HEK293T (cell line): Measurements from ENCODE around the gene RAD51C.

Experiments
- CTCF ChIA-PET: fragments of 350-600 bp; formaldehyde crosslinking; extraction: SDS; loops from one replicate; lab custom pipeline; 2021; ENCODE audit warnings: antibody characterized with exemption, inconsistent platforms; lab: Yijun Ruan, JAX
- POLR2A ChIA-PET: fragments of 350-600 bp; formaldehyde crosslinking; extraction: SDS; loops from one replicate; lab custom pipeline; 2020; ENCODE audit warnings: antibody characterized with exemption, inconsistent platforms; lab: Yijun Ruan, JAX
- DNase-seq: peaks from one replicate; pipeline ENCODE4 v3.0.0; 2012; ENCODE audit warnings: mixed read lengths; ENCODE audit errors: extremely low spot score
- ARNT ChIP-seq: fragments of 450-650 bp; IDR thresholded peaks from 2 replicates; pipeline ENCODE4 v1.6.1; 2017; ENCODE audit warnings: mild to moderate bottlenecking
- BHLHE40 ChIP-seq: fragments of 450-650 bp; IDR thresholded peaks from 2 replicates; pipeline ENCODE4 v1.6.1; 2016; ENCODE audit warnings: mild to moderate bottlenecking, moderate library complexity, borderline replicate concordance
- CTBP1 ChIP-seq: fragments of 450-650 bp; IDR thresholded peaks from 2 replicates; pipeline ENCODE4 v1.6.1; 2016; ENCODE audit warnings: borderline replicate concordance
- ELF4 ChIP-seq: fragments of 450-650 bp; IDR thresholded peaks from 2 replicates; pipeline ENCODE4 v1.6.1; 2017; ENCODE audit warnings: antibody characterized with exemption
- FOXA1 ChIP-seq: fragments of 450-650 bp; IDR thresholded peaks from 2 replicates; pipeline ENCODE4 v1.6.1; 2016; ENCODE audit warnings: mild to moderate bottlenecking
- FOXK2 ChIP-seq: fragments of 450-650 bp; IDR thresholded peaks from 2 replicates; pipeline ENCODE4 v1.6.1; 2016; ENCODE audit warnings: mild to moderate bottlenecking
- FOXM1 ChIP-seq: fragments of 450-650 bp; IDR thresholded peaks from 2 replicates; pipeline ENCODE4 v1.6.1; 2017; ENCODE audit warnings: mild to moderate bottlenecking, borderline replicate concordance
- HDGF ChIP-seq: fragments of 450-650 bp; IDR thresholded peaks from 2 replicates; pipeline ENCODE4 v1.6.1; 2017; ENCODE audit warnings: antibody characterized with exemption, borderline replicate concordance
- L3MBTL2 ChIP-seq: fragments of 450-650 bp; conservative IDR thresholded peaks from 2 replicates; pipeline ENCODE4 v1.6.1; 2016; ENCODE audit warnings: mild to moderate bottlenecking
- LEF1 ChIP-seq: fragments of 450-650 bp; IDR thresholded peaks from 2 replicates; pipeline ENCODE4 v1.6.1; 2017; ENCODE audit warnings: mild to moderate bottlenecking, borderline replicate concordance
- NFRKB ChIP-seq: fragments of 450-650 bp; IDR thresholded peaks from 2 replicates; pipeline ENCODE4 v1.6.1; 2016; ENCODE audit warnings: mild to moderate bottlenecking, moderate library complexity
- PKNOX1 ChIP-seq: fragments of 450-650 bp; IDR thresholded peaks from 2 replicates; pipeline ENCODE4 v1.6.1; 2016
- SP1 ChIP-seq: fragments of 450-650 bp; IDR thresholded peaks from 2 replicates; pipeline ENCODE4 v1.6.1; 2017
- SUZ12 ChIP-seq: fragments of 450-650 bp; IDR thresholded peaks from 2 replicates; pipeline ENCODE4 v1.6.1; 2016; ENCODE audit warnings: mild to moderate bottlenecking
- TARDBP ChIP-seq: fragments of 450-650 bp; IDR thresholded peaks from 2 replicates; pipeline ENCODE4 v1.6.1; 2016
- ZNF384 ChIP-seq: fragments of 450-650 bp; IDR thresholded peaks from 2 replicates; pipeline ENCODE4 v1.6.1; 2016

Gene RAD51C

GRCh38 chr17:58703137-58703915 is 10.9 kb downstream of the RAD51C start:
- ChIA-PET CTCF (interaction anchor here (0.6 to 1.4 kb wide), 2 partner anchors 8 to 391 kb away, joined by 3 read pairs; no protein-coding TSS in a partner anchor), POLR2A (no interaction called here)
- no peak for DNase-seq
- TF ChIP-seq HDGF (no peak), ARNT (no peak), PKNOX1 (no peak), ELF4 (no peak), TARDBP (no peak), LEF1 (no peak), SP1 (no peak), SUZ12 (no peak), FOXA1 (no peak)

DNA sequence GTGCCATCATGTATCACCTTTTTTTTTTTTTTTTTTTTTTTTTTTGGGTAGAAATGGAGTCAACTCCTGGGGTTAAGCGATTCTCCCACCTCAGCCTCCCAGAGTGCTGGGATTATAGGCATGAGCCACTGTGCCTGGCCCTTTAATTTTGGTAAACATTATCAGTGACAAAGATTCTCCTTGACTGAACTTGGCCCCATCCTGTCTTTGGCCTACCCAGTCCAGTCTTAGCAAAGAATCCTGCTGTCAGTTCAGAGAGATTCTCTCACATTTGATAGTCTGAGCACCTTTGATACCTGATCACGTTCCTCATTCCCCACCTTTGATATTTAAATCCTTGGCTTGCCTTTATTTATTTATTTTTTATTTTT is 11.5 kb downstream of the RAD51C start:
- DNase-seq: no peak
- TF ChIP-seq FOXM1 (no peak), SP1 (no peak), TARDBP (no peak), CTBP1 (no peak), PKNOX1 (no peak), HDGF (no peak), L3MBTL2 (no peak), SUZ12 (no peak), BHLHE40 (no peak), ELF4 (no peak), LEF1 (no peak), NFRKB (no peak), ARNT (no peak)
- ChIA-PET CTCF (interaction anchor here (0.6 kb wide), 1 partner anchor 391 kb away, joined by 3 read pairs; no protein-coding TSS in a partner anchor), POLR2A (no interaction called here)

- ChIA-PET CTCF (no interaction called here), POLR2A (interaction anchor here (2.0 kb wide), 1 partner anchor 75 kb away, joined by 10 read pairs; no protein-coding TSS in a partner anchor)
- TF ChIP-seq FOXK2 (no peak), SP1 (no peak), BHLHE40 (no peak), CTBP1 (no peak), ELF4 (no peak), HDGF (no peak), ZNF384 (no peak), L3MBTL2 (no peak), FOXA1 (no peak), NFRKB (no peak), TARDBP (no peak), ARNT (no peak), FOXM1 (no peak), SUZ12 (no peak)
- no peak for DNase-seq
Observed at GRCh38 chr17:58706351-58707140, 14.1 kb downstream of the RAD51C start.

DNA sequence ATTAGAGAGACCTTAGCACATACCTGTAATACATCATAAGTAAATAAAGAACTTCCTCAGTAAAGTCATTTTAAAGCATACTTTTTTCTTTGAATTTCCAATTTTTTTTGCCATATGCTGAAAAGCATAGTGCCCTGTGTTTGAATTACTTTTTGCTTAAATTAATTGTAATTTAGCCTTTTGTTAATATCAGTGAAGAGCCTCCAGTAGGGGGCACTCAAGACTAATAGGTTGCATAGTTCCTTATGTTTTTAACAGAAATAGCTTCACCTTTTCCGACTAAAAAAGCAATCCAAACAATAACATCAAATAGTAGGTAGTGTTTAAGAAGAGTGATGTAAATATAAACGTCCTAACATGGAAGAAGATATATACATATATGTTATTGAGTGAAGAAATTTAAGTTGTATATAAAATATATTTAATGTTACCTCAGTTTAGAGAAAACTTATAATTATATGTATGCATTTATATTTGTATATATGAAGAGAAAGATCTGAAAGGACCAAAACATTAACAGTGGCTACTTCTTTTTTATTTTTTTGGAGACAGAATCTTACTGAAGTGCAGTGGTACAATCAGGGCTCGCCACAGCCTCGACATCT is 18.6 kb downstream of the RAD51C start:
- DNase-seq: peak; percentile 22
- ChIA-PET CTCF (interaction anchor here (0.5 to 1.3 kb wide), 7 partner anchors 8 to 301 kb away, joined by 3 to 6 read pairs (median 3); no protein-coding TSS in a partner anchor), POLR2A (interaction anchor here (0.6 to 1.6 kb wide), 3 partner anchors 80 to 253 kb away, joined by 3 to 6 read pairs (median 3); no protein-coding TSS in a partner anchor)
- TF ChIP-seq ARNT: no peak
- no peak for TF ChIP-seq SP1
- no peak for TF ChIP-seq LEF1
- TF ChIP-seq HDGF: no peak
- TF ChIP-seq FOXM1: no peak
- no peak for TF ChIP-seq CTBP1
- no peak for TF ChIP-seq ELF4
- no peak for TF ChIP-seq ZNF384
- no peak for TF ChIP-seq FOXK2
- no peak for TF ChIP-seq NFRKB
- no peak for TF ChIP-seq PKNOX1
- TF ChIP-seq L3MBTL2: no peak
- TF ChIP-seq BHLHE40: no peak
- no peak for TF ChIP-seq FOXA1
- TF ChIP-seq TARDBP: no peak

- ChIA-PET POLR2A (no interaction called here), CTCF (no interaction called here)
- no peak for DNase-seq
- TF ChIP-seq ARNT (no peak), LEF1 (no peak), CTBP1 (no peak), BHLHE40 (no peak), SP1 (no peak), NFRKB (no peak), HDGF (no peak), TARDBP (no peak), SUZ12 (no peak), FOXA1 (no peak), FOXM1 (no peak), ZNF384 (no peak), L3MBTL2 (no peak), PKNOX1 (no peak), ELF4 (no peak)
Observed at GRCh38 chr17:58722274-58722673, 29.9 kb downstream of the RAD51C start.
